Keratinocyte (primary cell): Measurements from ENCODE around the gene NRG3. TPM values are rescaled to one million over a fixed set of nuclear protein-coding genes. Genes with fewer than 3 reads are reported as not detected.

Experiments
- DNase-seq: peaks from one replicate; pipeline ENCODE4 v3.0.0-alpha.2; 2011; ENCODE audit warnings: low read depth, missing footprints, low spot score
- FAIRE-seq: peaks from 2 replicates; lab custom pipeline; 2011; peaks lifted over from hg19 to GRCh38; lab: Jason Lieb, UNC
- H2AFZ ChIP-seq: 2 replicates; pipeline ENCODE4 v1.6.0; 2012; ENCODE audit warnings: low read length, control low read depth, inconsistent platforms; ENCODE audit not compliant: control insufficient read depth
- H3K27ac ChIP-seq: 2 replicates; pipeline ENCODE4 v1.5.1; 2011; ENCODE audit warnings: low read length; ENCODE audit not compliant: control insufficient read depth, insufficient read depth
- H3K27me3 ChIP-seq: 3 replicates; pipeline ENCODE4 v1.6.0; 2011; ENCODE audit warnings: low read length; ENCODE audit not compliant: control insufficient read depth, insufficient read depth; ENCODE audit errors: extremely low read depth
- H3K36me3 ChIP-seq, 2 experiments: 2 replicates in 1 of 2; 3 replicates in 1 of 2; pipeline ENCODE4 v1.5.1; 2011; ENCODE audit warnings: low read length in 2 of 2, mild to moderate bottlenecking in 1 of 2; ENCODE audit not compliant: control insufficient read depth in 2 of 2, insufficient read depth in 2 of 2; ENCODE audit errors: extremely low read depth in 1 of 2
- H3K4me1 ChIP-seq: 3 replicates; pipeline ENCODE4 v1.5.1; 2011; ENCODE audit warnings: low read length; ENCODE audit not compliant: control insufficient read depth, insufficient read depth; ENCODE audit errors: extremely low read depth
- H3K4me2 ChIP-seq: 3 replicates; pipeline ENCODE4 v1.6.0; 2011; ENCODE audit warnings: low read depth, low read length; ENCODE audit not compliant: control insufficient read depth, insufficient read depth; ENCODE audit errors: extremely low read depth
- H3K4me3 ChIP-seq, 3 experiments: fragments of 200-600 bp in 1 of 3; sonication (generic) in 1 of 3; 2 replicates in 2 of 3; 3 replicates in 1 of 3; pipeline ENCODE4 v1.5.1; 2011 to 2016; ENCODE audit warnings: low read length in 3 of 3, mild to moderate bottlenecking in 3 of 3, control low read depth in 2 of 3, inconsistent platforms in 1 of 3, low read depth in 1 of 3, mixed read lengths in 1 of 3, mixed run types in 1 of 3, moderate library complexity in 1 of 3; ENCODE audit not compliant: control insufficient read depth in 2 of 3, insufficient read depth in 2 of 3; ENCODE audit errors: extremely low read depth in 1 of 3
- H3K79me2 ChIP-seq: 2 replicates; pipeline ENCODE4 v1.6.0; 2012; ENCODE audit warnings: low read length; ENCODE audit not compliant: control insufficient read depth, insufficient read depth
- H3K9ac ChIP-seq: 3 replicates; pipeline ENCODE4 v1.6.0; 2011; ENCODE audit warnings: low read length; ENCODE audit not compliant: control insufficient read depth, insufficient read depth; ENCODE audit errors: extremely low read depth
- H3K9me1 ChIP-seq: 3 replicates; pipeline ENCODE4 v1.6.0; 2011; ENCODE audit warnings: low read length; ENCODE audit not compliant: control insufficient read depth, insufficient read depth; ENCODE audit errors: extremely low read depth
- H3K9me3 ChIP-seq: 2 replicates; pipeline ENCODE4 v1.5.1; 2012; ENCODE audit warnings: low read depth, low read length; ENCODE audit not compliant: control insufficient read depth
- H4K20me1 ChIP-seq: 3 replicates; pipeline ENCODE4 v1.6.0; 2011; ENCODE audit warnings: low read length; ENCODE audit not compliant: control insufficient read depth, insufficient read depth; ENCODE audit errors: extremely low read depth
- EZH2 ChIP-seq: IDR thresholded peaks from one replicate; pipeline ENCODE4 v1.6.1; 2012; ENCODE audit warnings: inconsistent platforms, mild to moderate bottlenecking, low read length, moderate library complexity
- dilution Hi-C: fragments of 300-500 bp; cut with MboI; formaldehyde crosslinking; loops from one replicate; pipeline ENCODE4 v1.7.0; 2020; ENCODE audit warnings: low sequenced_read_pairs; ENCODE audit not compliant: extremely low pct_ligation_motif_present
- polyA minus RNA-seq, 3 experiments: library from RNA; depleted of rRNA, polyadenylated mRNA; stranded (reverse); fragments of >200 nt; gene quantifications; 1 replicate in 1 of 3; 2 replicates in 1 of 3; 3 replicates in 1 of 3; pipeline ENCODE4 v1.2.3, GENCODE V29; 2011
- polyA plus RNA-seq, 5 experiments: library from polyadenylated mRNA; depleted of rRNA in 3 of 5; stranded (reverse) in 3 of 5; stranded (forward) in 1 of 5; unstranded in 1 of 5; fragments of >200 nt; gene quantifications; 1 replicate in 1 of 5; 2 replicates in 3 of 5; 3 replicates in 1 of 5; pipeline versions ENCODE4 v1.2.1 to v1.2.3, GENCODE V29; 2011 to 2012; ENCODE audit warnings: missing spikeins in 2 of 5, low read depth in 1 of 5, low replicate concordance in 1 of 5
- TF ChIP-seq, protein P1 (sequence below), 3 experiments: IDR thresholded peaks in 1 of 3; conservative IDR thresholded peaks in 1 of 3; optimal IDR thresholded peaks in 1 of 3; 2 replicates in 2 of 3; 3 replicates in 1 of 3; pipeline versions ENCODE3 to v1.5.1; 2011; ENCODE audit warnings: low read length in 3 of 3, mild to moderate bottlenecking in 3 of 3, moderate library complexity in 2 of 3, control low read depth in 1 of 3, inconsistent platforms in 1 of 3; ENCODE audit not compliant: insufficient read depth in 2 of 3; ENCODE audit errors: extremely low read depth in 1 of 3

NRG3 gene
- polyA plus RNA-seq = not detected in 3 replicates
- not detected for polyA plus RNA-seq (2011; ENCODE audit: low read depth)
- polyA plus RNA-seq (2011; cell fraction: cytosol; rRNA removed) = not detected in 2 replicates
- not detected in 2 replicates for polyA plus RNA-seq (2011; cell fraction: nucleus; rRNA removed)
- not detected in 2 replicates for polyA plus RNA-seq (2012; ENCODE audit: low replicate concordance)
- not detected in 3 replicates for polyA minus RNA-seq
- not detected for polyA minus RNA-seq (2011; cell fraction: cytosol; rRNA and poly(A)+ RNA removed)
- polyA minus RNA-seq (2011; cell fraction: nucleus; rRNA and poly(A)+ RNA removed) = not detected in 2 replicates

- no peak within 1 kb of the TSS for H3K27ac ChIP-seq
These were observed at the start of gene NRG3 for GRCh38 chr10:81874875-81875466. TSS of gene NRG3 (plus strand) at chr10:81875194.

DNA sequence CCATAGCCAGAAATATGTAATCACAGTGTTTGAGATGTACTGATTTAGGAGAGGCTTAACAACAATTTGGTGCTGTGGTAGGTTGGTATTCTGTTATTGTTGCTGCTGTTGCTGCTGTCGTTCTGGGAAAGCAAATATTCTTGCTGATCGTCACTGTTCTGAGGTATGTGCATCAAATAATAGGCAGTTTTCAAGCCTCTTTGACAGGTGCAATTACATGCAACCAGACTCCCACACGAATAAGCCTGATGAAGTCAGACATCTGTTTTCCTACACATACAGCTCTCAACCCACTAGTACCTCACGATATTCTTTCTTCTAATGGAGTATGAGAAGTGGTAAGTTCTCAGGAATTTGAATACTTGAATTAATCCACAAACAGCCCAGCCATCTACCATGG is 46.7 kb upstream of the NRG3 start:
- no peak overlapping the region for H3K4me2 ChIP-seq
- no peaks in the 10 kb centered on the region for H3K36me3 ChIP-seq
- FAIRE-seq = no peak
- H3K79me2 ChIP-seq = no peaks in the 10 kb centered on the region
- H3K9me1 ChIP-seq = no peaks in the 10 kb centered on the region
- no peak overlapping the region for H3K4me3 ChIP-seq
- H3K9ac ChIP-seq = no peak overlapping the region
- no peaks in the 10 kb centered on the region for H3K4me1 ChIP-seq
- no peak overlapping the region for H2AFZ ChIP-seq
- no peaks in the 10 kb centered on the region for H4K20me1 ChIP-seq
- H3K27ac ChIP-seq = no peak overlapping the region
- dilution Hi-C loops = no loop called here
- no peaks in the 10 kb centered on the region for H3K27me3 ChIP-seq
- no peak for DNase-seq
- no peak for TF ChIP-seq EZH2
- TF ChIP-seq, protein P1, sequence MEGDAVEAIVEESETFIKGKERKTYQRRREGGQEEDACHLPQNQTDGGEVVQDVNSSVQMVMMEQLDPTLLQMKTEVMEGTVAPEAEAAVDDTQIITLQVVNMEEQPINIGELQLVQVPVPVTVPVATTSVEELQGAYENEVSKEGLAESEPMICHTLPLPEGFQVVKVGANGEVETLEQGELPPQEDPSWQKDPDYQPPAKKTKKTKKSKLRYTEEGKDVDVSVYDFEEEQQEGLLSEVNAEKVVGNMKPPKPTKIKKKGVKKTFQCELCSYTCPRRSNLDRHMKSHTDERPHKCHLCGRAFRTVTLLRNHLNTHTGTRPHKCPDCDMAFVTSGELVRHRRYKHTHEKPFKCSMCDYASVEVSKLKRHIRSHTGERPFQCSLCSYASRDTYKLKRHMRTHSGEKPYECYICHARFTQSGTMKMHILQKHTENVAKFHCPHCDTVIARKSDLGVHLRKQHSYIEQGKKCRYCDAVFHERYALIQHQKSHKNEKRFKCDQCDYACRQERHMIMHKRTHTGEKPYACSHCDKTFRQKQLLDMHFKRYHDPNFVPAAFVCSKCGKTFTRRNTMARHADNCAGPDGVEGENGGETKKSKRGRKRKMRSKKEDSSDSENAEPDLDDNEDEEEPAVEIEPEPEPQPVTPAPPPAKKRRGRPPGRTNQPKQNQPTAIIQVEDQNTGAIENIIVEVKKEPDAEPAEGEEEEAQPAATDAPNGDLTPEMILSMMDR (optimal IDR thresholded peaks at IDR 0.05 in 1 of 3, IDR thresholded peaks at IDR 0.05 in 1 of 3, conservative IDR thresholded peaks at IDR 0.05 in 1 of 3; ENCODE audit: extremely low read depth in 1 of 3, insufficient read depth in 2 of 3, low read length in 3 of 3) = no peak
- H3K9me3 ChIP-seq = no peaks in the 10 kb centered on the region

More at GRCh38 chr10:81874875-81875466, at the start of gene NRG3:
- no peaks in the 10 kb centered on the region for H3K9me3 ChIP-seq
- no peak for FAIRE-seq
- H2AFZ ChIP-seq = no peak within 1 kb of the TSS
- DNase-seq = no peak
- no peaks in the 10 kb centered on the region for H3K9me1 ChIP-seq
- peaks cover 49% of the 10 kb centered on the region for H3K27me3 ChIP-seq
- H4K20me1 ChIP-seq = no peaks in the 10 kb centered on the region
- no peak within 1 kb of the TSS for H3K9ac ChIP-seq
- H3K4me2 ChIP-seq = no peak within 1 kb of the TSS
- H3K36me3 ChIP-seq = no peaks in the 10 kb centered on the region
- no peak within 1 kb of the TSS for H3K4me3 ChIP-seq
- dilution Hi-C loops = no loop called here
- H3K79me2 ChIP-seq = no peaks in the 10 kb centered on the region
- TF ChIP-seq, protein P1 (optimal IDR thresholded peaks at IDR 0.05 in 1 of 3, IDR thresholded peaks at IDR 0.05 in 1 of 3, conservative IDR thresholded peaks at IDR 0.05 in 1 of 3; ENCODE audit: extremely low read depth in 1 of 3, insufficient read depth in 2 of 3, low read length in 3 of 3) = no peak
- no peak for TF ChIP-seq EZH2
- H3K4me1 ChIP-seq = no peaks in the 10 kb centered on the region
